ENCODE data around the gene CNN2. TPM values are rescaled to one million over a fixed set of nuclear protein-coding genes. Genes with fewer than 3 reads are reported as not detected.

The CNN2 gene
- total RNA-seq, 2 experiments from 2014 or later: 307 to 318 TPM

GRCh38 chr19:1049106-1049505 is 22.7 kb downstream of the CNN2 start:
- H3K9me3 ChIP-seq (ENCODE audit: control insufficient read depth in 1 of 2, insufficient read depth in 1 of 2, low read length in 2 of 2): no peaks in the 10 kb centered on the region
- Mint-ChIP-seq H3K36me3 (ENCODE audit: low read depth) (peaks cover 37% of the 10 kb centered on the region), H3K4me3 (no peak overlapping the region), H3K9me3 (no peaks in the 10 kb centered on the region), H3K4me1 (ENCODE audit: low read depth) (peaks cover 13% of the 10 kb centered on the region), H3K27ac (no peak overlapping the region), H3K27me3 (no peaks in the 10 kb centered on the region)
- POLR2A ChIA-PET: interaction anchor here (0.6 to 3.7 kb wide), 4 partner anchors 9 to 39 kb away, joined by 3 to 12 read pairs (median 5); partner anchors contain the start of genes ABCA7 and ARHGAP45
- CTCF ChIA-PET: no interaction called here
- intact Hi-C loops (cut with DNase I, micrococcal nuclease): no loop called here
- no peak overlapping the region for H3K27ac ChIP-seq (ENCODE audit: low read depth in 1 of 2, low read length in 2 of 2)
- peaks cover 34% of the 10 kb centered on the region for H3K4me1 ChIP-seq (ENCODE audit: insufficient read depth, low read length)
- no peak for ATAC-seq (ENCODE audit: poor library complexity)
- peaks cover 41% of the 10 kb centered on the region for H3K36me3 ChIP-seq (ENCODE audit: insufficient read depth, low read length)
- no peak for TF ChIP-seq CTCF (IDR thresholded peaks at IDR 0.05)
- DNase-seq: no peak
- H3K27me3 ChIP-seq (ENCODE audit: control insufficient read depth in 1 of 2, insufficient read depth in 2 of 2, low read length in 2 of 2): no peaks in the 10 kb centered on the region
- H3K4me3 ChIP-seq (ENCODE audit: low read length): no peak overlapping the region

GRCh38 chr19:1049800-1050199 is 23.4 kb downstream of the CNN2 start:
- peaks cover 37% of the 10 kb centered on the region for H3K36me3 Mint-ChIP-seq (ENCODE audit: low read depth)
- TF ChIP-seq CTCF (IDR thresholded peaks at IDR 0.05): no peak
- POLR2A ChIA-PET: interaction anchor here (3.7 kb wide), 1 partner anchor 10 kb away, joined by 12 read pairs; the partner anchor contains the start of gene ABCA7
- H3K27me3 ChIP-seq (ENCODE audit: control insufficient read depth in 1 of 2, insufficient read depth in 2 of 2, low read length in 2 of 2): no peaks in the 10 kb centered on the region
- peaks cover 13% of the 10 kb centered on the region for H3K4me1 Mint-ChIP-seq (ENCODE audit: low read depth)
- peaks cover 44% of the 10 kb centered on the region for H3K36me3 ChIP-seq (ENCODE audit: insufficient read depth, low read length)
- H3K27me3 Mint-ChIP-seq: no peaks in the 10 kb centered on the region
- peaks cover 34% of the 10 kb centered on the region for H3K4me1 ChIP-seq (ENCODE audit: insufficient read depth, low read length)
- no peaks in the 10 kb centered on the region for H3K9me3 Mint-ChIP-seq
- intact Hi-C loops (cut with DNase I, micrococcal nuclease): no loop called here
- H3K9me3 ChIP-seq (ENCODE audit: control insufficient read depth in 1 of 2, insufficient read depth in 1 of 2, low read length in 2 of 2): no peaks in the 10 kb centered on the region
- H3K27ac Mint-ChIP-seq: no peak overlapping the region
- H3K27ac ChIP-seq (ENCODE audit: low read depth in 1 of 2, low read length in 2 of 2): no peak overlapping the region
- DNase-seq (no peak), ATAC-seq (ENCODE audit: poor library complexity) (no peak)
- H3K4me3 Mint-ChIP-seq: no peak overlapping the region
- CTCF ChIA-PET: interaction anchor here (1.7 kb wide), 1 partner anchor 15 kb away, joined by 3 read pairs; no protein-coding TSS in a partner anchor
- H3K4me3 ChIP-seq (ENCODE audit: low read length): no peak overlapping the region

GRCh38 chr19:1050989-1051788 is 24.8 kb downstream of the CNN2 start:
- POLR2A ChIA-PET: interaction anchor here (1.0 to 3.7 kb wide), 5 partner anchors 11 to 37 kb away, joined by 3 to 12 read pairs (median 3); partner anchors contain the start of genes ABCA7 and ARHGAP45
- Histone ChIP-seq H3K27me3 (ENCODE audit: control insufficient read depth in 1 of 2, insufficient read depth in 2 of 2, low read length in 2 of 2) (no peaks in the 10 kb centered on the region), H3K4me1 (ENCODE audit: insufficient read depth, low read length) (peaks cover 26% of the 10 kb centered on the region), H3K4me3 (ENCODE audit: low read length) (no peak overlapping the region), H3K27ac (ENCODE audit: low read depth in 1 of 2, low read length in 2 of 2) (no peak overlapping the region), H3K9me3 (ENCODE audit: control insufficient read depth in 1 of 2, insufficient read depth in 1 of 2, low read length in 2 of 2) (peaks cover 0 to 4% of the 10 kb centered on the region in 2 experiments), H3K36me3 (ENCODE audit: insufficient read depth, low read length) (peaks cover 41% of the 10 kb centered on the region)
- intact Hi-C loops (cut with DNase I, micrococcal nuclease): no loop called here
- Mint-ChIP-seq H3K36me3 (ENCODE audit: low read depth) (peaks cover 38% of the 10 kb centered on the region), H3K27ac (no peak overlapping the region), H3K27me3 (no peaks in the 10 kb centered on the region), H3K9me3 (no peaks in the 10 kb centered on the region), H3K4me3 (no peak overlapping the region), H3K4me1 (ENCODE audit: low read depth) (peaks cover 8% of the 10 kb centered on the region)
- TF ChIP-seq CTCF (IDR thresholded peaks at IDR 0.05): no peak
- CTCF ChIA-PET: interaction anchor here (1.7 kb wide), 1 partner anchor 14 kb away, joined by 3 read pairs; no protein-coding TSS in a partner anchor
- no peak for DNase-seq
- no peak for ATAC-seq (ENCODE audit: poor library complexity)
